Osteocyte (in vitro differentiated cells): ENCODE measurements around the gene TXNDC15. TPM values are rescaled to one million over a fixed set of nuclear protein-coding genes. Genes with fewer than 3 reads are reported as not detected.

Experiments
- DNase-seq: peaks from one replicate; pipeline ENCODE4 v3.0.0; 2021; ENCODE audit warnings: mixed read lengths; ENCODE audit not compliant: unreplicated experiment; ENCODE audit errors: extremely low spot score
- H3K27ac Mint-ChIP-seq: one replicate; pipeline ENCODE4 v1.8.0; 2021; ENCODE audit warnings: mild to moderate bottlenecking, mixed read lengths; ENCODE audit not compliant: unreplicated experiment
- H3K27me3 Mint-ChIP-seq: one replicate; pipeline ENCODE4 v1.8.0; 2021; ENCODE audit warnings: mixed read lengths; ENCODE audit not compliant: unreplicated experiment
- H3K36me3 Mint-ChIP-seq: one replicate; pipeline ENCODE4 v1.8.0; 2021; ENCODE audit warnings: mixed read lengths; ENCODE audit not compliant: unreplicated experiment
- H3K4me1 Mint-ChIP-seq: one replicate; pipeline ENCODE4 v1.8.0; 2021; ENCODE audit warnings: mixed read lengths; ENCODE audit not compliant: unreplicated experiment
- H3K4me3 Mint-ChIP-seq: one replicate; pipeline ENCODE4 v1.8.0; 2021; ENCODE audit warnings: mild to moderate bottlenecking, moderate library complexity, mixed read lengths; ENCODE audit not compliant: unreplicated experiment
- H3K9me3 Mint-ChIP-seq: one replicate; pipeline ENCODE4 v1.8.0; 2021; ENCODE audit warnings: mixed read lengths; ENCODE audit not compliant: unreplicated experiment
- CTCF ChIP-seq: fragments of 200-600 bp; sonication (generic); IDR thresholded peaks from 2 replicates; pipeline ENCODE4 v1.5.0; 2021; ENCODE audit warnings: antibody characterized with exemption, mild to moderate bottlenecking, moderate library complexity
- long read RNA-seq: library from polyadenylated mRNA; unstranded; transcript quantifications from one replicate; pipeline ENCODE4 v2.0.0, GENCODE V29; 2021
- total RNA-seq: library from RNA; stranded (reverse); gene quantifications from 2 replicates; pipeline ENCODE4 v1.2.1, GENCODE V29; 2021

The TXNDC15 gene
- total RNA-seq, result 68.2 and 75.7 TPM in 2 replicates
- long read RNA-seq, transcript TXNDC15-201 (5 exons, 3,548 nt), result major isoform, 134 of 191 reads
- long read RNA-seq, partial matches to known transcripts, result 5 of 191 reads
- long read RNA-seq, other reads (novel, unspliced or antisense), result 50 of 191 reads

- Mint-ChIP-seq H3K27me3 (no peaks in the 10 kb centered on the region), H3K4me3 (peak within 1 kb of the TSS; percentile 92), H3K4me1 (peaks cover 27% of the 10 kb centered on the region), H3K9me3 (no peaks in the 10 kb centered on the region), H3K36me3 (peaks cover 7% of the 10 kb centered on the region), H3K27ac (peak within 1 kb of the TSS; percentile 98)
- no peak for TF ChIP-seq CTCF
- peak; percentile 95 for DNase-seq
These were observed at the start of gene TXNDC15 for GRCh38 chr5:134873987-134874830. TSS of gene TXNDC15 (plus strand) at chr5:134874371. CDS start at chr5:134874428, 57 bp downstream.

GRCh38 chr5:134824681-134825080 lies 49.5 kb upstream of the TXNDC15 start:
- Mint-ChIP-seq H3K9me3 (no peaks in the 10 kb centered on the region), H3K27me3 (no peaks in the 10 kb centered on the region), H3K36me3 (peaks cover 34% of the 10 kb centered on the region), H3K27ac (no peak overlapping the region), H3K4me1 (no peaks in the 10 kb centered on the region), H3K4me3 (no peak overlapping the region)
- DNase-seq, result no peak
- no peak for TF ChIP-seq CTCF

- no peaks in the 10 kb centered on the region for H3K4me1 Mint-ChIP-seq
- no peak for TF ChIP-seq CTCF
- no peak overlapping the region for H3K4me3 Mint-ChIP-seq
- no peaks in the 10 kb centered on the region for H3K9me3 Mint-ChIP-seq
- H3K27ac Mint-ChIP-seq, result no peak overlapping the region
- peaks cover 34% of the 10 kb centered on the region for H3K36me3 Mint-ChIP-seq
- H3K27me3 Mint-ChIP-seq, result no peaks in the 10 kb centered on the region
- DNase-seq, result no peak
These were observed 49.0 kb upstream of the TXNDC15 start for GRCh38 chr5:134825212-134825611.

- Mint-ChIP-seq H3K36me3 (peaks cover 7% of the 10 kb centered on the region), H3K27ac (peak overlapping the region; percentile 79), H3K4me1 (peaks cover 23% of the 10 kb centered on the region), H3K9me3 (no peaks in the 10 kb centered on the region), H3K27me3 (no peaks in the 10 kb centered on the region), H3K4me3 (peak overlapping the region; percentile 11)
- DNase-seq, result no peak
- TF ChIP-seq CTCF, result no peak
These were observed 40.7 kb upstream of the TXNDC15 start for GRCh38 chr5:134833340-134834032.

- no peak overlapping the region for H3K4me3 Mint-ChIP-seq
- peaks cover 10% of the 10 kb centered on the region for H3K36me3 Mint-ChIP-seq
- H3K27me3 Mint-ChIP-seq, result no peaks in the 10 kb centered on the region
These were observed 38.5 kb upstream of the TXNDC15 start for GRCh38 chr5:134835623-134836022.

More at GRCh38 chr5:134835623-134836022, 38.5 kb upstream of the TXNDC15 start:
- TF ChIP-seq CTCF, result no peak
- Mint-ChIP-seq H3K4me1 (peaks cover 23% of the 10 kb centered on the region), H3K27ac (peak overlapping the region; percentile 79), H3K9me3 (no peaks in the 10 kb centered on the region)
- DNase-seq, result no peak
